Inflammatory macrophage treated with lipopolysaccharide for 1 hour (primary cell): ENCODE measurements around the gene YWHAB.
"Not testable (repeated sequence)": the region's sequence is repeated elsewhere in the genome, so short reads cannot be mapped to it uniquely, and the experiment has no call there.

Experiments used
- DNase-seq, 2 donors: peaks; one replicate each; pipeline ENCODE4 v3.0.0-alpha.2; 2020 to 2022

The YWHAB gene

GRCh38 chr20:44885392-44886265 lies at the start of gene YWHAB:
TSS of gene YWHAB (plus strand) at chr20:44885705. CDS start at chr20:44901534, 15,829 bp downstream.
- peak; percentile 96 to 98 for DNase-seq

- DNase-seq, result no peak
Measured at GRCh38 chr20:44836601-44837120, 48.8 kb upstream of the YWHAB start.

- no peak for DNase-seq
Measured at GRCh38 chr20:44837946-44838345, 47.6 kb upstream of the YWHAB start.

- DNase-seq, result no peak
Measured at GRCh38 chr20:44838521-44838920, 47.0 kb upstream of the YWHAB start.

GRCh38 chr20:44839481-44839880 lies 46.0 kb upstream of the YWHAB start:
- DNase-seq, result no peak

- no peak for DNase-seq
Measured at GRCh38 chr20:44840826-44841225, 44.7 kb upstream of the YWHAB start.

GRCh38 chr20:44841955-44842354 lies 43.5 kb upstream of the YWHAB start:
- no peak for DNase-seq

- no peak for DNase-seq
Measured at GRCh38 chr20:44843876-44844275, 41.6 kb upstream of the YWHAB start.

GRCh38 chr20:44848254-44849015 lies 37.1 kb upstream of the YWHAB start:
- no peak for DNase-seq

GRCh38 chr20:44849703-44850102 lies 35.8 kb upstream of the YWHAB start:
- DNase-seq, result no peak

- DNase-seq, result no peak
Measured at GRCh38 chr20:44850272-44850671, 35.2 kb upstream of the YWHAB start.

GRCh38 chr20:44850837-44851236 lies 34.7 kb upstream of the YWHAB start:
- no peak for DNase-seq

- no peak for DNase-seq
Measured at GRCh38 chr20:44851545-44851944, 34.0 kb upstream of the YWHAB start.

GRCh38 chr20:44856442-44856841 lies 29.1 kb upstream of the YWHAB start:
- DNase-seq, result no peak

- DNase-seq, result peak in 1 of 2 donors; percentile 2
Measured at GRCh38 chr20:44856856-44857448, 28.6 kb upstream of the YWHAB start.

GRCh38 chr20:44858606-44859360 lies 26.7 kb upstream of the YWHAB start:
- no peak for DNase-seq

GRCh38 chr20:44861531-44862006 lies 23.9 kb upstream of the YWHAB start:
- no peak for DNase-seq

GRCh38 chr20:44862286-44862685 lies 23.2 kb upstream of the YWHAB start:
- no peak for DNase-seq

- DNase-seq, result not testable (repeated sequence)
Measured at GRCh38 chr20:44863365-44864084, 22.0 kb upstream of the YWHAB start.

GRCh38 chr20:44864493-44864892 lies 21.0 kb upstream of the YWHAB start:
- DNase-seq, result peak; percentile 14 to 40

- DNase-seq, result peak; percentile 79 to 83
Measured at GRCh38 chr20:44866703-44867335, 18.7 kb upstream of the YWHAB start.
